ENCODE data around the gene TRAF3IP1. TPM values are rescaled to one million over a fixed set of nuclear protein-coding genes. Genes with fewer than 3 reads are reported as not detected.

The TRAF3IP1 gene
- total and polyA plus RNA-seq, 2 of the 13 experiments (the other 11 are each of a cell fraction or from before 2014, with no cell fraction given): 4.1 to 12.9 TPM

DNA sequence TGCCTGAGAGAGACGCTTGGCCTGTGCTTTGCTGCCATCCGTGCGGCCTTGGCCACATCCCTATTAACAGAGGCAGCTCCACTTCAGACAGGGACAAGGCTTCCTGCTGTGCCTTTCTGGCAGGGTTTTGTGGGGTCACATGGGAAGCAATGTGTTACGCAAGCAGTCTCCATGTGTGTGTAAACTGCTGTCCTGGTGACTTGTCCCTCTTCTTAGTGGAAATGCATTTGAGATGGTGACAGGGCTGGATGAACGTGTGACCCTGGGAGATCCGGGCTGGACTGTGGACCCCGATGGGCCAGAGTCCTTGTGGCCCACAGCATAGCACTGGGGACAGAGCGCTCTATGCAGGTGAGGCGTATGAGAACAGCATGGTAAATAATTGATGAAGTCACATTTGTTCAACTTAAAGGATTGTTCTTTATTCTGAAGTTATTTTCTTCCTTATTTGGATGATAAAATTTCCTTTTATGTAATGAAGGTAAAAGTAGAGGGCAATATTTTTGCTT is 129.6 kb downstream of the TRAF3IP1 start (continued):
- no peak for TF ChIP-seq TCF12 (IDR thresholded peaks at IDR 0.05)
- TF ChIP-seq TCF12 (CRISPR knock-in tag; IDR thresholded peaks at IDR 0.05): no peak; the same call in 1 of the 2 replicates
- TF ChIP-seq, protein P1, sequence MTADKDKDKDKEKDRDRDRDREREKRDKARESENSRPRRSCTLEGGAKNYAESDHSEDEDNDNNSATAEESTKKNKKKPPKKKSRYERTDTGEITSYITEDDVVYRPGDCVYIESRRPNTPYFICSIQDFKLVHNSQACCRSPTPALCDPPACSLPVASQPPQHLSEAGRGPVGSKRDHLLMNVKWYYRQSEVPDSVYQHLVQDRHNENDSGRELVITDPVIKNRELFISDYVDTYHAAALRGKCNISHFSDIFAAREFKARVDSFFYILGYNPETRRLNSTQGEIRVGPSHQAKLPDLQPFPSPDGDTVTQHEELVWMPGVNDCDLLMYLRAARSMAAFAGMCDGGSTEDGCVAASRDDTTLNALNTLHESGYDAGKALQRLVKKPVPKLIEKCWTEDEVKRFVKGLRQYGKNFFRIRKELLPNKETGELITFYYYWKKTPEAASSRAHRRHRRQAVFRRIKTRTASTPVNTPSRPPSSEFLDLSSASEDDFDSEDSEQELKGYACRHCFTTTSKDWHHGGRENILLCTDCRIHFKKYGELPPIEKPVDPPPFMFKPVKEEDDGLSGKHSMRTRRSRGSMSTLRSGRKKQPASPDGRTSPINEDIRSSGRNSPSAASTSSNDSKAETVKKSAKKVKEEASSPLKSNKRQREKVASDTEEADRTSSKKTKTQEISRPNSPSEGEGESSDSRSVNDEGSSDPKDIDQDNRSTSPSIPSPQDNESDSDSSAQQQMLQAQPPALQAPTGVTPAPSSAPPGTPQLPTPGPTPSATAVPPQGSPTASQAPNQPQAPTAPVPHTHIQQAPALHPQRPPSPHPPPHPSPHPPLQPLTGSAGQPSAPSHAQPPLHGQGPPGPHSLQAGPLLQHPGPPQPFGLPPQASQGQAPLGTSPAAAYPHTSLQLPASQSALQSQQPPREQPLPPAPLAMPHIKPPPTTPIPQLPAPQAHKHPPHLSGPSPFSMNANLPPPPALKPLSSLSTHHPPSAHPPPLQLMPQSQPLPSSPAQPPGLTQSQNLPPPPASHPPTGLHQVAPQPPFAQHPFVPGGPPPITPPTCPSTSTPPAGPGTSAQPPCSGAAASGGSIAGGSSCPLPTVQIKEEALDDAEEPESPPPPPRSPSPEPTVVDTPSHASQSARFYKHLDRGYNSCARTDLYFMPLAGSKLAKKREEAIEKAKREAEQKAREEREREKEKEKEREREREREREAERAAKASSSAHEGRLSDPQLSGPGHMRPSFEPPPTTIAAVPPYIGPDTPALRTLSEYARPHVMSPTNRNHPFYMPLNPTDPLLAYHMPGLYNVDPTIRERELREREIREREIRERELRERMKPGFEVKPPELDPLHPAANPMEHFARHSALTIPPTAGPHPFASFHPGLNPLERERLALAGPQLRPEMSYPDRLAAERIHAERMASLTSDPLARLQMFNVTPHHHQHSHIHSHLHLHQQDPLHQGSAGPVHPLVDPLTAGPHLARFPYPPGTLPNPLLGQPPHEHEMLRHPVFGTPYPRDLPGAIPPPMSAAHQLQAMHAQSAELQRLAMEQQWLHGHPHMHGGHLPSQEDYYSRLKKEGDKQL (CRISPR knock-in tag; IDR thresholded peaks at IDR 0.05; ENCODE audit: low read depth): peak; percentile 82; the same call in 1 of the 2 replicates
- TF ChIP-seq PRPF4 (IDR thresholded peaks at IDR 0.05; ENCODE audit: low read depth, low read length, poor library complexity, severe bottlenecking): no peak
- TF ChIP-seq, protein P2, sequence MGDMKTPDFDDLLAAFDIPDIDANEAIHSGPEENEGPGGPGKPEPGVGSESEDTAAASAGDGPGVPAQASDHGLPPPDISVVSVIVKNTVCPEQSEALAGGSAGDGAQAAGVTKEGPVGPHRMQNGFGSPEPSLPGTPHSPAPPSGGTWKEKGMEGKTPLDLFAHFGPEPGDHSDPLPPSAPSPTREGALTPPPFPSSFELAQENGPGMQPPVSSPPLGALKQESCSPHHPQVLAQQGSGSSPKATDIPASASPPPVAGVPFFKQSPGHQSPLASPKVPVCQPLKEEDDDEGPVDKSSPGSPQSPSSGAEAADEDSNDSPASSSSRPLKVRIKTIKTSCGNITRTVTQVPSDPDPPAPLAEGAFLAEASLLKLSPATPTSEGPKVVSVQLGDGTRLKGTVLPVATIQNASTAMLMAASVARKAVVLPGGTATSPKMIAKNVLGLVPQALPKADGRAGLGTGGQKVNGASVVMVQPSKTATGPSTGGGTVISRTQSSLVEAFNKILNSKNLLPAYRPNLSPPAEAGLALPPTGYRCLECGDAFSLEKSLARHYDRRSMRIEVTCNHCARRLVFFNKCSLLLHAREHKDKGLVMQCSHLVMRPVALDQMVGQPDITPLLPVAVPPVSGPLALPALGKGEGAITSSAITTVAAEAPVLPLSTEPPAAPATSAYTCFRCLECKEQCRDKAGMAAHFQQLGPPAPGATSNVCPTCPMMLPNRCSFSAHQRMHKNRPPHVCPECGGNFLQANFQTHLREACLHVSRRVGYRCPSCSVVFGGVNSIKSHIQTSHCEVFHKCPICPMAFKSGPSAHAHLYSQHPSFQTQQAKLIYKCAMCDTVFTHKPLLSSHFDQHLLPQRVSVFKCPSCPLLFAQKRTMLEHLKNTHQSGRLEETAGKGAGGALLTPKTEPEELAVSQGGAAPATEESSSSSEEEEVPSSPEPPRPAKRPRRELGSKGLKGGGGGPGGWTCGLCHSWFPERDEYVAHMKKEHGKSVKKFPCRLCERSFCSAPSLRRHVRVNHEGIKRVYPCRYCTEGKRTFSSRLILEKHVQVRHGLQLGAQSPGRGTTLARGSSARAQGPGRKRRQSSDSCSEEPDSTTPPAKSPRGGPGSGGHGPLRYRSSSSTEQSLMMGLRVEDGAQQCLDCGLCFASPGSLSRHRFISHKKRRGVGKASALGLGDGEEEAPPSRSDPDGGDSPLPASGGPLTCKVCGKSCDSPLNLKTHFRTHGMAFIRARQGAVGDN (CRISPR knock-in tag; IDR thresholded peaks at IDR 0.05): peak; percentile 96
- TF ChIP-seq ZNF589 (CRISPR knock-in tag; conservative IDR thresholded peaks at IDR 0.05): no peak; the same call in 1 of the 2 replicates
- no peak for TF ChIP-seq SRF (IDR thresholded peaks at IDR 0.05; ENCODE audit: low read depth, low read length)
- TF ChIP-seq KLF15 (CRISPR knock-in tag; IDR thresholded peaks at IDR 0.05; ENCODE audit: borderline replicate concordance): no peak
- peak; percentile 91 for TF ChIP-seq TBL1XR1 (IDR thresholded peaks at IDR 0.05; ENCODE audit: borderline replicate concordance, low read length, partially characterized antibody)
- TF ChIP-seq, protein P3, sequence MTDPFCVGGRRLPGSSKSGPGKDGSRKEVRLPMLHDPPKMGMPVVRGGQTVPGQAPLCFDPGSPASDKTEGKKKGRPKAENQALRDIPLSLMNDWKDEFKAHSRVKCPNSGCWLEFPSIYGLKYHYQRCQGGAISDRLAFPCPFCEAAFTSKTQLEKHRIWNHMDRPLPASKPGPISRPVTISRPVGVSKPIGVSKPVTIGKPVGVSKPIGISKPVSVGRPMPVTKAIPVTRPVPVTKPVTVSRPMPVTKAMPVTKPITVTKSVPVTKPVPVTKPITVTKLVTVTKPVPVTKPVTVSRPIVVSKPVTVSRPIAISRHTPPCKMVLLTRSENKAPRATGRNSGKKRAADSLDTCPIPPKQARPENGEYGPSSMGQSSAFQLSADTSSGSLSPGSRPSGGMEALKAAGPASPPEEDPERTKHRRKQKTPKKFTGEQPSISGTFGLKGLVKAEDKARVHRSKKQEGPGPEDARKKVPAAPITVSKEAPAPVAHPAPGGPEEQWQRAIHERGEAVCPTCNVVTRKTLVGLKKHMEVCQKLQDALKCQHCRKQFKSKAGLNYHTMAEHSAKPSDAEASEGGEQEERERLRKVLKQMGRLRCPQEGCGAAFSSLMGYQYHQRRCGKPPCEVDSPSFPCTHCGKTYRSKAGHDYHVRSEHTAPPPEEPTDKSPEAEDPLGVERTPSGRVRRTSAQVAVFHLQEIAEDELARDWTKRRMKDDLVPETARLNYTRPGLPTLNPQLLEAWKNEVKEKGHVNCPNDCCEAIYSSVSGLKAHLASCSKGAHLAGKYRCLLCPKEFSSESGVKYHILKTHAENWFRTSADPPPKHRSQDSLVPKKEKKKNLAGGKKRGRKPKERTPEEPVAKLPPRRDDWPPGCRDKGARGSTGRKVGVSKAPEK (CRISPR knock-in tag; IDR thresholded peaks at IDR 0.05; ENCODE audit: borderline replicate concordance): peak; percentile 89; the same call in 1 of the 2 replicates
- TF ChIP-seq ZNF652 (CRISPR knock-in tag; IDR thresholded peaks at IDR 0.05; ENCODE audit: borderline replicate concordance, low read depth): peak; percentile 65; the same call in 1 of the 2 replicates
- TF ChIP-seq, protein P4, sequence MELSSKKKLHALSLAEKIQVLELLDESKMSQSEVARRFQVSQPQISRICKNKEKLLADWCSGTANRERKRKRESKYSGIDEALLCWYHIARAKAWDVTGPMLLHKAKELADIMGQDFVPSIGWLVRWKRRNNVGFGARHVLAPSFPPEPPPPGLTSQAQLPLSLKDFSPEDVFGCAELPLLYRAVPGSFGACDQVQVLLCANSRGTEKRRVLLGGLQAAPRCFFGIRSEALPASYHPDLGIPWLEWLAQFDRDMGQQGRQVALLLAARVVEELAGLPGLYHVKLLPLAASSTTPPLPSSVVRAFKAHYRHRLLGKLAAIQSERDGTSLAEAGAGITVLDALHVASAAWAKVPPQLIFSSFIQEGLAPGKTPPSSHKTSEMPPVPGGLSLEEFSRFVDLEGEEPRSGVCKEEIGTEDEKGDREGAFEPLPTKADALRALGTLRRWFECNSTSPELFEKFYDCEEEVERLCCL (CRISPR knock-in tag; IDR thresholded peaks at IDR 0.05; ENCODE audit: borderline replicate concordance): peak; percentile 78; the same call in 1 of the 2 replicates
- no peak for TF ChIP-seq SYNCRIP (IDR thresholded peaks at IDR 0.05; ENCODE audit: insufficient read depth, low read depth, low read length)
- no peak for TF ChIP-seq PAWR (CRISPR knock-in tag; IDR thresholded peaks at IDR 0.05; ENCODE audit: borderline replicate concordance)
- no peak for TF ChIP-seq ZNF30 (CRISPR knock-in tag; IDR thresholded peaks at IDR 0.05)
